T-helper 2 cell treated with Interferon-gamma antibody and Interleukin-4, amounts not matched to agents 100 ng/mL and 5 ng/mL, for 36 hours (primary cell): ENCODE data around the gene TSR3. TPM values are rescaled to one million over a fixed set of nuclear protein-coding genes. Genes with fewer than 3 reads are reported as not detected.

Experiments
- intact Hi-C: fragments of 100-400 bp; cut with micrococcal nuclease; formaldehyde crosslinking; loops from one replicate; pipeline ENCODE4 v1.15.1; 2023
- total RNA-seq: library from RNA; stranded (reverse); gene quantifications from 2 replicates; pipeline ENCODE4 v1.2.3, GENCODE V29; 2022

The TSR3 gene
- total RNA-seq, 1 donor from 2014 or later = 44.4 TPM

DNA sequence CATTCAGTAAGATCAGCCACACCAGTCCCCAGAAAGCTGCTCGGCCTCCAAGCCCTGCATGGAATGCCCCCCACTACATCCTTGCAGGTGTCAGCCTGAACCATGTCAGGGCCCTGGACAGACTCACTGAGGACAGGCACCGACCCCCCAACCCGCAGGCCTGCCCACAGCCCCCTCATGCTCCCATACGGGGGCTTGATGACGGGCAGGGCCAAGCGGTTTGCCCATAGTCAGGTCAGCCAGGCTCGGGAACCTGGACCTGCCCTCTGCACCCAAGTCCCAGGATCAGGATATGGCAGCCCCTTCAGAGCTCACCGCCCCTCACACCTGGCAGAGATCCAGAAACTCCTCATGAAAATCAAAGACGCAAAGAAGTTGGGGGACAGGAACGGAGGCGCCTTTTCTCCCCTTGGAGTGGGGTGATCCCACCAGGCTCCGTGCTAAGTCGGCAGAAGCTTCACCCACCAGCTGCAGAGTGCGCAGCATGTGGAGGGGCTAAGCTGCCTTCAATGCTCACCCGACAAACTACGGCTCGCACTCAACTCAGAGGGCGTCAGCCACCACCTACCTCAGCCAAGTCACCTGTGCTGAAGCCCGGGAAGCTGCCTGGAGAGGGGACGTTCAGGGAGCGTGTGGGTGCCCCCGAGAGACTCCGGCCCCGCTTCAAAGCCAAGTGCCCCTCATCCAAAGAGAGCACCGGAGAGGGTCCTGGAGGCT is 26.6 kb upstream of the TSR3 start:
- intact Hi-C loops = loop anchor here (2.0 kb wide), 1 partner anchor 37 kb away; the partner anchor contains the start of gene UNKL

DNA sequence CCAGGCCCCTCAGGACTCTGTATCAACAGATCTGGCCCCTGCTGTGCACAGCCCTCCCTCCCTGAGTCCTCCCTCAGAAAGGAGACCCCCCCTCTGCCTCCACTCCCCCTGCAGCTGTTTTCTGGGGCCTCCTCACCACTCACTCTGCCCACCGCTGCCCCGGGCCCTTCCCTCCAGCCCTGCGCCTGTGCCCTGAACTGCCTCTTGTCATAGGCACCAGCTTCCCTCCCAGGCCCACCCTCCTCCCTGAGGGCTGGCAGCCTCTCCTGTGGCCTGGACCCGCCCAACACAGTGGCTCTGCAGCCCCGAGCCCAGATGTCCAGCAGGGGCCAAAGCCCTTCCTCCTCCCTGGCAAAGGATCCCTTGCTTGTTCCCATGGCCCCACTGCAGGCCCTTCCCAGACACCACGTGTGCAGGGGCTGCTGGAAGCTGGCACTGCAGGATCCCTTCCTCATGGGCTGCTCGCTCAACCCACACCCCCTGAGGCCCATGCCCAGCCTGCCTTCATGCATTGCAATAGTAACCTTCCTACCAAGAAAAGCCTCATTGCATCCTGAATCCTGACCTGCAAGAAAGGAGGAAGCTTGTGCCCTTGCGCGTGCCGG is 25.8 kb upstream of the TSR3 start:
- intact Hi-C loops = loop anchor here (2.0 kb wide), 1 partner anchor 37 kb away; the partner anchor contains the start of gene UNKL

DNA sequence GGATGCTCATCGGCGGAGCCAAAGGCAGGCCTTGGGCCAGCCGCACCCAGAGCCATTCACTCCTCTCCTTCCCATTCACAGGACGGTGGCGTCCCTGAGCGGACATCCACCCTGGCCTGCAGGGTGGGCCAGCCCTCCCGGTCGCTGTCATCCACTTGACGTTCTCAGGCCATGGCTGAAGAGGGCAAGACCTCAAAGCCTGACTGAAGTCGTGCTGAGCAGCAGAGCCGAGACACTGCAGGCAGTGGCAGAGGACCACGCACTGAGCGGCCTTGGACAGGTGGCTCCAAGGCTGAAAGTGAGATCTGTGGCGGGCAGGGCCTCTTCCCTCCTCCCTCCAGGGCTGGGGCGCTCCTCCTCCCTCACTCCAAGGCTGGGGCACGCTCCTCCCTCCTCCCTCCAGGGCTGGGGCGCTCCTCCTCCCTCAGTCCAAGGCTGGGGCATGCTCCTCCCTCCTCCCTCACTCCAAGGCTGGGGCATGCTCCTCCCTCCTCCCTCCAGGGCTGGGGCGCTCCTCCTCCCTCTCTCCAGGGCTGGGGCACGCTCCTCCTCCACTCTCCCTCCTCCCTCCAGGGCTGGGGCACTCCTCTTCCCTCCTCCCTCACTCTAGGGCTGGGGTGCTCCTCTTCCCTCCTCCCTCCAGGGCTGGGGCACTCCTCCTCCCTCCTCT is 24.2 kb upstream of the TSR3 start:
- intact Hi-C loops = no loop called here

DNA sequence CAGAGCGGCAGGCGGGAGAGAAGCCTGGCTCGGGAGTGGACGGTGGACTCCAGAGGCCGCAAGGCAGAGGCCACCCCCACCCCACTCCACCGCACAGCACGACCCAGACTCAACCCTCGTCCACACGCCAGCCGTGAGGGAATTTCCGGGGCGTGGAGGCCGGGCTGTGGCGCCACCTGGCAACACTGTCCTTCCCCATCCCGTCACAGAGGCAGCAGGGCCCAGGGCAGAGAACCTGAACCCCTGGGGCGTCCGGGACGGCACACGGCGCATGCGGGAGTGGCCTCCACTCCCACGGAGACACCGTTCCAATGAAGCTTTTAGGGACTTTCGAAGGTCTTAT is 23.6 kb upstream of the TSR3 start:
- intact Hi-C loops = no loop called here

DNA sequence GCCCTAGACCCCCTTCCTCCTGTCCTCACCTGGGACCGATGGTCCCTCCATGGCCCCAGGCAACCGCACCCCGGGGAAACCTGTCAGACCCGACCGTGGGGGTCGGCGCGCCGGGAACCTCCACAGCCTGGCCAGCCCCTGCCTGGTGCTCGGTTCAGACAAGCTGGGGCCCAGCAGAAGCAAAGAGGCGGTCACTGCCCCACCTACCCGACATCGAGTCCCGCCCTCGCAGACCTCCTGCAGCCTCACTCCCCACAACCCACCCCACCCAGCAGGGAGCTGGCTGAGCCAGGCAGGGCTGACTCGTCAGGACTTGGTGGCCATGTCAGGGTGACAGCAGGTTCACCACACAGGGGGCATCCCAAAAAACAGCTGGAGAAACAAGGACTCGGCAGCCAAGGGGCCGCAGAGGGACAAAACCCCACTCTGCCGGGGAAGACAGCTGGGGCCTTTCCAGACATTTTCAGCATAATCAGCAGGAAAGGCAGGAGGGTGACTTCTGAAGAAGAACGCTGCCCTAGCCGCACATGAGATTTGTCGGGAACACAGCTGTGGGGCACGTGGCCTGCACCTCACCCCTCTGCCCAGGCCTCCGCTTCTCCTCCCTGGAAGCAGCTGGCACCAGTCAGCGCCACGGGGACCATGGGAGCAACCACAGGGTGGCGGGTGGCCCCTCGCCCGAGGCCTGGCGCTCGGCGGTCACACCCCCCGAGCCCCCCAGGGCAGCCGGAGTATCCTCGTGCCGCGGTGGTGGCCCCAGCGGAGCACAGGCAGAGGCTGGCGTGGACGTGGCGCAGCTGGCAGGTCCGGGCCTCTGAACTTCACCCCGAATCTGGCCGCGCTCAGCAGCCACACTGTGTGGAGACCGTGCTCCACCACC is 23.0 kb upstream of the TSR3 start:
- intact Hi-C loops = no loop called here

DNA sequence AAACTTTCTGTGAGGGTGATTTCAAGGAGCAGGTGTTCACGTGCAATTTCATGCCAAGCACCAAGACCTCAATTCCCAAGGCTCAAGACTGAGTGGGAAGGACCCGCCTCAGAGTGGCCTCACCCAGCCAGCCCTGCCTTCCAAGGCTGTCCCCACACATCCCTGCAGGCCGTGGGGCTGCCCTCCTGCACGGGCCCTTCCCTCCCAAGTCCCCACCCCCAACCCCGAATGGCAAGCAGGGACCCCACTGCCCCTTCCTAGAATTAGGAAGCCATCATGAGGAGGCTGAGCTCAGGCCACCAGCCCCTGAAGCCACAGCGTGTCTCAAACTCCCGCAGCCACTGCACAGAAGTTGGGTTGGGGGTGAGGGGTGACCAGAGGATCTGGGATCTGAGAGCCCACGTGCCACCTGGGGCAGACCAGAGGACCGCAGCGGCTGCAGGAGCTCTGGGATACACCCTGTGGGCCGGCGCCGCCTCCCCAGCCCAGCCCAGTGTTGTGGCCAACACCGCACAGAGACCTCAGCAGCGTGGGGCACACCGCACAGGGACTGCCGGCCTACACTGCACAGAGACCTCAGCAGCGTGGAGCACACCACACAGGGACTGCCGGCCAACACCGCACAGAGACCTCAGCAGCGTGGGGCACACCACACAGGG is 20.7 kb upstream of the TSR3 start:
- intact Hi-C loops = no loop called here

DNA sequence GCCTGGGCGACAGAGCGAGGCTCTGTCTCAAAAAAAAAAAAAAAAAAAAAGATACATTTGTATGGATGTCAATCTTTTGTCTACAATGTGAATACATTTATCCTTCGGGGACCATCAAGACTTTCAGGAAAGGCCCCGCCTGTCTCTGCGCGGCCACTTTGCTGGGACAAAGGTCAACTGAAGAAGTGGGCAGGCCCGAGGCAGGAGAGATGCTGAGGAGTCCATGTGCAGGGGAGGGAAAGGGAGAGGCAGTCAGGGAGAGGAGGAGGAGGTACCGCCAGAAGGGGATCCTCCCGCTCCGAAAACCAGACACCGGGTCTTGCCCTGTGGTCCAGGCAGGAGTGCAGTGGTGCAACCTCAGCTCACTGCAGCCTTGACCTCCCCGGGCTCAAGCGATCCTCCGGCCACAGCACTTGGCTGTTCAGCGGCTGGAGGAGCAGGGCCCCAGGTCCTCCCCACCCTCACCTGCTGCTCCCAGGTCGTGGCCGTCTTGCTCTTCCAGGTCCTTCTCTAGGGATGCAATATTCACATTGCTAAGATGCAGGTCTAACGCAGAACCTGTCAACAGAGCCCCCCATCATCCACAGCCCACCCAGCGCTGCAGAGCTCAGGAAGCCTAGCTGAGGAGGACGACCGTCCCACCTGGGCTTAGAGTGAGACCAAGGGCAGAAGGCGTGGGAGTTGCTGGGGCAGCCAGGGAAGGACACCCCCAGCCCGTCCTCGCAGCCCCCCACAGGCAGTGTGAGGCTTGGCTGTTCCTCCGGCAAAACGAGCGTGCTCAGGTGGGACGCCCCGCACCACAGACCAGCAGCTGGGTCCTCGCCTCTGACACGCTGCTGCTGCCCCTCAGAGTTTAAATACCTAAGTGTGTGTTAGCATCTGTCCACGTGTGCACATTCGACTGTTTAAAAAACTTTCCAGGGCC is 19.6 kb upstream of the TSR3 start:
- intact Hi-C loops = no loop called here

DNA sequence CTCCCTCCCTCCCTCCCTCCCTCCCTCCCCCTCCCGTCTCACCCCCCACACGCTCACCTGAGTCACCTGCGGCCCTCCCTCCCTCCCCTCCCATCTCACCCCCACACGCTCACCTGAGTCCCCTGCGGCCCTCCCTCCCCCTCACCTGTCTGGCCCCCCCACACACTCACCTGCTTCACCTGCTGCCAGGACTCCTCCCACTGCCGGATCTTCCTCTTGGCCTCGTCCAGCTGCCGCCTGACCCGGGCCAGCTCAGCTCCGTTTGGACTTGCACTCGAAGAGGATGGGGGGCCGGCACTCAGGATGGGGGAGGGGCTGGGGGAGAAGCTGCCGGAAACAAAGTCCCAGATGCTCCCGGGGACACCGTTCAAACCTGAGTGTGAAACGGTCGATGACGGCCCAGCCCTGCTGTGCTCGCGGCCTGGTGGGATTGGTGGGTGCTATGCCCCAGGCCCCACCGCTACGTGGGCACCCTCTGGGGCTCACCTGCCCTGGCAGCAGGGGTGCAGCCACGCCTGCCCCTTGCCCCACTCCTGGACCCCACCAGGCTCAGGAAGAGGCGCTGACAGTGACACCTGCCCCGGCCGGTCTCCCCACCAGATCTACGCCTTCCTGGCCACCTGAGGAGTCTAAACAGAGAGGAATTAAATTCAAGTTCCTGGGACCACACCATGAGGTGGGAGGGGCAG is 16.0 kb upstream of the TSR3 start:
- intact Hi-C loops = no loop called here

DNA sequence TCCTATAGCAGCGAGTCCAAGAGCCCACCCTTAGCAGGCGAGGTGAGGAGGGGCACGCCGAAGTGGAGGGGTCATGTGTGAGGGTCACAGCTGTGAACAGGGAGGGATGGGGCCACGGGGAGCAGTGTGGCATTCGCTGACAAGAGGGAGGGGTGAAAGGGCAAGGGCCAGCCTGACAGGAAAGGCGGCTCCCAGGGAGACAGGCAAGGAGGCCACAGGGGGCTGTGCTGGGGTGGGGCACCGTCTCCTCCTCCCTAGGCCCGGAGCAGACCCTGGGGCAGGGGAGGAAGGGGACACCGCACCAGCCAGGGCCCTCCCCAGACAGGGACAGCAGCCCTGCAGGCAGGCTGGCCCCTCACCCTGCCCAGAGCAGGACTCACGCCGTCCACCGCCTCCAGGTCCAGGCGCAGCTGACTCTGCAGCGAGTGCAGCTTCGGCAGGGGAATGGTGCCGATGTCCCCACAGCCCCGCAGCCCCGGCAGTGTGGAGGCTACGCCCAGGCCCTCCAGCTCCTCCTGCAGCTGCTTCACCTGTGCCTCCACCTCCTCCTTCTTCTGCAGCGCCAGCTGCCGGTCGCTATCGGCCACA is 15.1 kb upstream of the TSR3 start:
- intact Hi-C loops = no loop called here

DNA sequence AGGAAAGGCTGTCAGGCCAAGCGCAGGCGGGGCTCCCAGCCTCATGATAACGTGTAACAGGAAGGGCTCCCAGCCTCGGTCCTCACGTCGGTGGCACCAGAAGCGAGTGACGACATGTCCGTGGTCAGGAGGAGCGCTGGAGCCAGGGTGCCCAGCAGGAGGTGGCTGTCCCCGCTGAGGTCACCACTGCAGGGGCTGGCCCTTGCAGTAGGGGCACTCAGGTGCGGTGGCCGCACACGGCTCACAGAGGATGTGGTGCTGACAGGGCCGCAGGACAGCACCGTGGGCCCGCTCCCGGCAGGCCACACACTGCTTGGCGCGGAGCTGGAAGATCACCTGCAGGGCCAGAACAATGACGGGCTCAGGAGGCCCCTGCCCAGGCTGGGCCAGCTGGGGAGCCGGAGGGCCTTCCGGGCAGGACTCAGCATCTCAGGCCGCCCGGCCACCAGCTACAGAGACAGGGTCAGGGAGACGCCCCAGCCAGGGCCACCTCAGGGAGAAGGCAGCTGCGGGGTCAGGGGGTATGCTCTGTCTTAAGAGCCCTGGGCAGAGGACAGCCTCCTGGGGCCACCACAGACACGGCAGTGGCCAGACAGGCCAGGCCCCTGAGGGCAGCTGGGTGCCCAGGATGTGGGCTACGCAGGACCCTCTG is 14.5 kb upstream of the TSR3 start:
- intact Hi-C loops = no loop called here

DNA sequence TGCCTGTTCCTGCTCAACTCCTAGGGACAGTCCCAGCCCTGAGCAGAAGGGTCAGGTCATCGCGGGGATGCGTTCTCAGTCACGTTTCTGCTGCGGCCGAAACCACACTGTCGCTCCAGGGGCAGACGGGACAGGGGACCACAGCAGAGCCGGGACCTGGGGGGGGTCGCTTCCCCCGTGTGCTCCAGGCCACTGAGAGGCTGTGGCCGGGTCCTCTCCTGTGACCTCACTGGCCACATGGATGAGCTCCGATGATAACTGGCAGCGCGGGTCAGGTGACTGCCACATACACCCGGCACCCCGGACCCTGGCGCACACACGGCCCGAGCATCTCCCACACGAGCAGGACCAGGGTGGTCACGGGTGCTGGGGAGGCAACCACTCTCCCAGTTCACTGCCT is 12.8 kb upstream of the TSR3 start:
- intact Hi-C loops = no loop called here

DNA sequence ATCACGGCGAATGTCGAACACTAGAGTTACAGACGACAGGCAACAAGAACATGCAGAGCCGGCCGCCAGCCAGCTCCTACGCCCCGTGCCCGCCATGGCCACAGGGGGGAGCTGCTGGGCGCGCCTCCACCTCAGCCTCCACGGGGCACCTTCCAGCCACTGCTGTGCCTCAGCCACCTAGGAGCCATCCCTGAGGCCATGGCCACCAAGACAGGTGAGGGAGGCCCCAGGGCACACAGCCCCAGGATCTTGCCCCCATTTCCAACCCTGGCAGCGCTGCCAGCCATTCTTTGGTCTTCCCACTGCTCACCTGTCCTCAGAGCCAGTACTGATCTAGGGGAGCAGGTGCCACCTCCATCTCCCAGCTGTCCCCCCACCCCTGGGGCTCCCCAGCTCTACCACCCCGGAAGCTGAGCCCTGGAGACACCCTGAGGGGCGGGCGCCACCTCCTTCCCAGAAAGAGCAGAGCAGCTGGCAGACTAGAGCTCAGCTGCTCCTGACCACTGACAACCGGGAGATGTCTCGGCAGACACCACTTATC is 11.9 kb upstream of the TSR3 start:
- intact Hi-C loops = no loop called here

DNA sequence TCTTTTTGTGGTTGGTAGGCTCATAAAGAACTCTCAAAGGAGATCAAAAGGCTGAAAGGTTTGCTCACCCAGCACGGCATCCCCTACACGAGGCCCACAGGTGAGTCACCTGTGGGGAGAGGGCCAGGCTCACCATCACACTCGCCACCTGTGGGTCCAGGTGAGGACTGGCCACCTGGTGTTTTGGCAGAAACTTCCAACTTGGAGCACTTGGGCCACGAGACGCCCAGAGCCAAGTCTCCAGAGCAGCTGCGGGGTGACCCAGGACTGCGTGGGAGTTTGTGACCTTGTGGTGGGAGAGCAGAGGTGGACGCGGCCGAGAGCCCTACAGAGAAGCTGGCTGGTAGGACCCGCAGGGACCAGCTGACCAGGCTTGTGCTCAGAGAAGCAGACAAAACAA is 11.1 kb upstream of the TSR3 start:
- intact Hi-C loops = no loop called here

DNA sequence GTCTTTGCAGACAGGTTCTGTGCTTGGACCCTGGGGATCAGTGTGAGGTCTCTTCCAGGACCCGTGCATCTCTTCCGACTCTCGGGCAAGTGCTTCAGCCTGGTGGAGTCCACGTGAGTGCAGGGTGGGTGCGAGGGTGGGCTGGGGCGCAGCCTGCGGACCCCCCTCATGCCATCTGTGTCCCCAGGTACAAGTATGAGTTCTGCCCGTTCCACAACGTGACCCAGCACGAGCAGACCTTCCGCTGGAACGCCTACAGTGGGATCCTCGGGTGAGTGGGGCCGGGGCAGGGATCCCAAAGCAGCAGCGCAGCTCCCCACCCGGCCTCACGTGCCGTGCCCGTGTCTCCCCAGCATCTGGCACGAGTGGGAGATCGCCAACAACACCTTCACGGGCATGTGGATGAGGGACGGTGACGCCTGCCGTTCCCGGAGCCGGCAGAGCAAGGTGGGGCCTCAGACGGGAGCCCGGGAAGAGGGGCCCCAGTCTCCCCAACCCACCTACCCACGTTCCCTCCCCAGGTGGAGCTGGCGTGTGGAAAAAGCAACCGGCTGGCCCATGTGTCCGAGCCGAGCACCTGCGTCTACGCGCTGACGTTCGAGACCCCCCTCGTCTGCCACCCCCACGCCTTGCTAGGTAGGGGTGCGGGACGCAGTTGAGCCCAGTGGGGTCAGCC is 10.1 kb upstream of the TSR3 start:
- intact Hi-C loops = no loop called here

DNA sequence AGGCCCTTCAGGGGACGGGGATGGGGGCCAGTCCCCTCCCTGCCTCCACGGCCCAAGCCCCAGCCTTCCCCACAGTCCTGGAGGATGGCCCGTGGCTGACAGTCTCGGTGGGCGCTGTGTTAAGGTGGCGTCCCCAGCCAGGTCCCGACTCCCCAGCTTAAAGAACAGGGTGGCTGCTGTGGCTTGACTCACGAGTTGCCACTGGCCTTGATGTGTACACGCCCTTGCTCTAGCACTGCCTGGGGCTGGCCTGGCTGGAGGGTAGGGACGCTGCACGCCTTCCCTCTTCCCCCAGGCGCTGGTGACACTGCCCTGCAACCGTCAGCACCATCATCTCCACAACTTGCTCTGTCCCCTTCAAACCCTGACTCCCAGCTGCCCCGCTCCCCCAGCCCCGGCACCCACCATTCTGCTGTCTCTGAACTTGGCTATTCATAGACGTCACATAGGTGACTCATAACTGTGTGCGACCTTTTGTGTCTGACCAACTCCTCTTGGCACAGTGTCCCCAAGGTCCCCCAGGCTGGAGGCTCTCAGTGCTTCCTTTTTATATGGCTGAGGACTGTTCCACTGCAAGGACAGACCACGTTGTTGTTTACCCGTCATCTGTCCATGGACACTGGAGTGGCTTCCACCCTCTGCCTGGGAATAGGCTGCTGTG is 6.4 kb upstream of the TSR3 start:
- intact Hi-C loops = no loop called here

DNA sequence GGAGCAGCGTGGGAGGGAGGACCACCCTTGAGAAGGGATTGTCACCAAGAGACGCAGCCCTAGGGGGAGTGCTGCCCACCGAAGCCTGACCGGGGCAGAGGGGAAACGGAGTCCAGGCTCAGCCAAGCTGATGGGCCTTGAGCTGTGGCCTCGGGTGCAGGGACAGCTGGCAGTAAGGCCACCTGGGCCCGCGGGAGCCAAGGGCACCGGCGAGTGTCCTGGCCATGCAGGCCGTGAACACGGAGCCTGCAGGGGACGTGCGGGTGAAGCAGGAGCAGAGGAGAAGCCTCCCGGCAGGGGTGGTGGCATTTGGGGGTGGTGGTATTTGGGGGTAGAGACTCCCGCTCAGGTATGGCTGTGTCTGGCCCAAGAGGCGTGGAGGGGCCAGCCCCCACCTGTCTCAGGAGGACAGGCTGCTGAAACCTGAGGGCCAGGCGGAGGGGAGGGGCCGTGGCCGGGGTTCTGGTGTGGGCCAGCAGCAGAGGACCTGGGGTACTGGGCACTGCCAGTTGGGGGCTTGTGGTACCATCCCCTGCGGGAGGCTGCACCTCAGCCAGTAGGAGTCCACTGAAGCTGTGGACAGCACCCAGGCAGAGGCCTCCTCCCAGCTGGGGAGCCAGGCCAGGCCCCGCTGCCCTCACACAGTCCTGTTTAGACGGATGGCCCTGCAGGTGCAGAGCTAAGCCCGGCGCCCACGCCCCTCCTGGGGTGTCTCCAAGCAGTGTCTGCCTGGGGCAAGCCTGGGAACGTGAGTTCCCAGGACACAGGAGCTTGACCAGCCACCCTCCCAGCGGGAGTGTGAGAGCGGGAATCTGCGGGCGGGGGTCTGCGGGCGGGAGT is 4.6 kb upstream of the TSR3 start:
- intact Hi-C loops = no loop called here
